SK-N-MC (cell line): ENCODE results near the gene MARVELD1.

Experiments
- DNase-seq: peaks from one replicate; pipeline ENCODE4 v3.0.0-alpha.2; 2011; ENCODE audit warnings: low read depth, low spot score
- H3K27ac ChIP-seq: fragments of 200-600 bp; sonication (generic); 2 replicates; pipeline ENCODE4 v1.5.1; 2016; ENCODE audit warnings: mixed run types
- H3K36me3 ChIP-seq: fragments of 200-600 bp; sonication (generic); 2 replicates; pipeline ENCODE4 v1.6.1; 2017; ENCODE audit warnings: antibody characterized with exemption, low read length, mixed read lengths; ENCODE audit not compliant: insufficient read depth
- H3K4me3 ChIP-seq: fragments of 200-600 bp; sonication (generic); 2 replicates; pipeline ENCODE4 v1.5.1; 2016
- H3K9ac ChIP-seq: fragments of 200-600 bp; sonication (generic); 2 replicates; pipeline ENCODE4 v1.8.0; 2017; ENCODE audit warnings: mixed run types, mixed read lengths; ENCODE audit not compliant: insufficient read length
- H3K9me3 ChIP-seq: fragments of 200-600 bp; sonication (generic); 2 replicates; pipeline ENCODE4 v1.6.1; 2017; ENCODE audit warnings: low read depth, mild to moderate bottlenecking, antibody characterized with exemption, low read length, moderate library complexity, mixed read lengths
- EZH2 ChIP-seq: fragments of 200-600 bp; sonication (generic); IDR thresholded peaks from one replicate; pipeline ENCODE4 v1.6.1; 2017; ENCODE audit warnings: antibody characterized with exemption
- FOXP2 ChIP-seq: optimal IDR thresholded peaks from 2 replicates; pipeline ENCODE3; 2011; ENCODE audit warnings: mild to moderate bottlenecking, moderate library complexity; ENCODE audit not compliant: insufficient read depth; ENCODE audit errors: extremely low read length, control extremely low read depth
- POLR2AphosphoS5 ChIP-seq: IDR thresholded peaks from 2 replicates; pipeline ENCODE4 v1.6.1; 2012; ENCODE audit warnings: mild to moderate bottlenecking, low read depth, low read length, borderline replicate concordance

The MARVELD1 gene

GRCh38 chr10:97718178-97718577 lies 4.6 kb downstream of the MARVELD1 start:
- Histone ChIP-seq H3K27ac (no peak overlapping the region), H3K4me3 (no peak overlapping the region), H3K36me3 (no peaks in the 10 kb centered on the region), H3K9ac (no peak overlapping the region), H3K9me3 (no peaks in the 10 kb centered on the region)
- no peak for DNase-seq
- TF ChIP-seq EZH2 (no peak), POLR2AphosphoS5 (no peak), FOXP2 (no peak)

DNA sequence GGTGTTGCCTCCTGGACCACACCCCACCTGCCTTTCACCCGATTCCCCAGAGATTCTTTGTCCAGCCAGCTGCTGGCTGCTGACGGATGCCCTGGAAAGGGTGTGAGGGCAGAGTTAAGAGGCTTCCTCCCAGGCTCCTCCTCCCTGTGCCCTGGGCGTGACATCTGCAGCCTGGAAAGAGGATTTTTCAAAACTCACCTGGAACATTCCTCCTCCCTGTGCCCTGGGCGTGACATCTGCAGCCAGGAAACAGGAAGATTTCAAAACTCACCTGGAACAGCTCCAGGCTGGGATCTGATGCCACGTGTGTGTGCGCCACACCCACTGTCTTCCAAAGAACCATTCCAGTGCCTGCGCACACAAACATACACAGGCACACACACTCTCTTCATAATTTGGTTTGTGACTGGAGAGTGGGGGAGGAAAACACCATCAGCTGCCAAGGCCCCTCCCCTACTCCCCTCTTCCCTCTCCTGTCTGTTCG lies 5.2 kb downstream of the MARVELD1 start:
- Histone ChIP-seq H3K36me3 (no peaks in the 10 kb centered on the region), H3K9ac (no peak overlapping the region), H3K9me3 (no peaks in the 10 kb centered on the region), H3K27ac (no peak overlapping the region), H3K4me3 (no peak overlapping the region)
- DNase-seq: no peak
- TF ChIP-seq POLR2AphosphoS5: no peak
- TF ChIP-seq FOXP2: no peak
- TF ChIP-seq EZH2: no peak

- H3K36me3 ChIP-seq: no peaks in the 10 kb centered on the region
- no peaks in the 10 kb centered on the region for H3K9me3 ChIP-seq
- H3K9ac ChIP-seq: no peak overlapping the region
- no peak for TF ChIP-seq FOXP2
- no peak for TF ChIP-seq EZH2
- no peak for TF ChIP-seq POLR2AphosphoS5
- no peak overlapping the region for H3K27ac ChIP-seq
- DNase-seq: no peak
- no peak overlapping the region for H3K4me3 ChIP-seq
These were observed 6.1 kb downstream of the MARVELD1 start for GRCh38 chr10:97719602-97720001.

DNA sequence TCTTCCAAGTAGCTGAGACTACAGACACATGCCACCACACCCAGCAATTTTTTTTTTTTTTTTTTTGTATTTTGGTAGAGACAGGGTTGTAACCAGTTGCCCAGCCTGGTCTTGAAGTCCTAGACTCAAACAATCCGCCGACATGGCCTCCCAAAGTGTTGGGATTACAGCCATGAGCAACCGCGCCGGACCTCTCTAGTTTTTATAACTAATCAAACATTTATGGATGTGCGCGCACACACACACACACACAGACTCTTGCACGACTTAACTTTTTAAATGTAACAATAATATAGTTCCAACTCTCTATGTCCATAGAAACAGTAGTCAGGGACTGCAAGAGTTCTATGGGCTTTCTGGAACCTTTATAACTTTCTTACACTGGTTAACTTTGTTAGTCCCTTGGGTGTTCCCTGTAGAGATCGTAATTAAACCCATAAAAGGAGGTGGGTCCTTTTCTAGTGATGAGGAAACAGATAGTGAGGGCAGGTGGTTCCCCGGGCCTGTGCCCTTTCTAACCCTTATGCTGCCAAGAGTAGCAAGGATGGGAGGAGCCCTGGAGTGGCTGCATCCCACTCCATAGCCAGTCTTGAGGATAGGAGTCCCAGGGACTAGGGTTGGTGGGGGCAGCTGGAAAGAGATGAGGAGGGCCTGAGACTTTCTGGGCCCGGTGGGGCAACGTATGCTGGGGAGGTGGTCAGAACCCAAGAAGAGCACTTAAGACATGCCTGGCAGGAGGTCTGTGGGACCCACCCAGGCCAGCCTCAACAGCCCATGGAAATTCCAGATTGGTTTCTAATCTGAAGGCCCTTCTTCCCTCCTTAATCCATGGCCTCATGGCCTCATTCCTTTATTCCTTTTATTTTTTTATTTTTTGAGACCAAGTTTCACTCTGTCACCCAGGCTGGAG lies 8.6 kb downstream of the MARVELD1 start:
- no peaks in the 10 kb centered on the region for H3K36me3 ChIP-seq
- no peaks in the 10 kb centered on the region for H3K9me3 ChIP-seq
- H3K27ac ChIP-seq: no peak overlapping the region
- H3K9ac ChIP-seq: no peak overlapping the region
- TF ChIP-seq FOXP2 (no peak), EZH2 (no peak), POLR2AphosphoS5 (no peak)
- no peak for DNase-seq
- H3K4me3 ChIP-seq: no peak overlapping the region

DNA sequence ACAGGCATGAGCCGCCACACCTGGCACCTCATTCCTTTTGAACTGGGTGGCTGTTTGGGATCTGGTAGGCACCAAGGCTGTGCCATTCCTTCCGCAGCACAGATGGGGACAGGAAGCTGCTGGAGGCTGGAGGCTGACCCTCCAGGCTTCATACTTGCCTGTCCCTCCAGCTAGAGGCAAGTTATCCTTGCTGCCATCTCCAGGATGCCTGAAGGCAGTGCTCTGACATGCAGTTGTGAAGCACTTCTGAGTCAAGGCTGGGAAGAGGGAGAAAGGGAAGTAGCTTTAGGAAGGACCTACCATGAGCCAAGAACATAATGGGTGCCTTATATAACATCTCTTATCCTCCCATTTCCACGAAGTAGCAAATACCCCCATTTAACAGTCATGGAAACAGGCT lies 9.5 kb downstream of the MARVELD1 start:
- TF ChIP-seq POLR2AphosphoS5: no peak
- no peak for TF ChIP-seq FOXP2
- TF ChIP-seq EZH2: no peak
- no peaks in the 10 kb centered on the region for H3K36me3 ChIP-seq
- no peaks in the 10 kb centered on the region for H3K9me3 ChIP-seq
- no peak for DNase-seq
- no peak overlapping the region for H3K4me3 ChIP-seq
- no peak overlapping the region for H3K27ac ChIP-seq
- no peak overlapping the region for H3K9ac ChIP-seq

DNA sequence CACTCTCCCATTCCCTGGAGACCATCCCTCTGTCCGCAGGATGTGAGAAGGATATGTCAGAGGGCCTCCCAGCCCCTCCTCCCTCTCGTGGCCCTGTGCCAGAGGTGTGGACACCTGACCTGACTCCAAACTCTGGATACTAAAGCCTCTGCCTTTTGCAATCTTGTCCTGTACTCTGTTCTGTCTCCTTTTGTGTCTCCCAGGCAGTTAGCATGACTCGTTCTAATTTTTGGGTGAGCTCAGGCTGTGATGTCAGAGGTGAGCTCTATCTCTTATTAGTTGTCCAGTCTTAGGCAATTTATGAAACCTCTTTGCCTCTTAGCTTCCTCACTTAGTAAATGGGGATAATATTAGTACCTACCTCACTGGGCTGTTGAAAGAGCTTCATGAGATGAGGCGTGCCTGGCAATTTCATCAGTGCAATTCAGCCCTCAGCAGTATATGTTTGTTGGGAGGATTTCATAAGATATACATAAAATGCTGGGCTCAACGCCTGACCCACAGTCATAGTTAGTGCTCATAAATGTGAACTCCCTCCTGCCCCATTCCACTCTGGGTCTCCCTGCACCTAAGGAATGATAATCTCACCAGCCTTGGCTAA lies 10.9 kb downstream of the MARVELD1 start:
- no peak overlapping the region for H3K27ac ChIP-seq
- no peak for DNase-seq
- H3K9ac ChIP-seq: no peak overlapping the region
- TF ChIP-seq POLR2AphosphoS5: no peak
- TF ChIP-seq FOXP2: no peak
- TF ChIP-seq EZH2: no peak
- no peaks in the 10 kb centered on the region for H3K36me3 ChIP-seq
- H3K9me3 ChIP-seq: no peaks in the 10 kb centered on the region
- H3K4me3 ChIP-seq: no peak overlapping the region

- Histone ChIP-seq H3K27ac (no peak overlapping the region), H3K4me3 (no peak overlapping the region), H3K9ac (no peak overlapping the region), H3K36me3 (no peaks in the 10 kb centered on the region), H3K9me3 (no peaks in the 10 kb centered on the region)
- no peak for TF ChIP-seq EZH2
- DNase-seq: no peak
These were observed 13.2 kb downstream of the MARVELD1 start for GRCh38 chr10:97726636-97727178.

- no peak for TF ChIP-seq POLR2AphosphoS5
- no peak for TF ChIP-seq EZH2
- no peak for TF ChIP-seq FOXP2
- H3K27ac ChIP-seq: no peak overlapping the region
- no peak overlapping the region for H3K9ac ChIP-seq
- no peak for DNase-seq
- no peaks in the 10 kb centered on the region for H3K9me3 ChIP-seq
- no peaks in the 10 kb centered on the region for H3K36me3 ChIP-seq
- H3K4me3 ChIP-seq: no peak overlapping the region
These were observed 15.5 kb downstream of the MARVELD1 start for GRCh38 chr10:97729014-97729413.
